Effector CD8-positive, alpha-beta T cell (primary cell): Measurements from ENCODE around the gene NUDT3.
"Not testable (repeated sequence)": the region's sequence is repeated elsewhere in the genome, so short reads cannot be mapped to it uniquely, and the experiment has no call there.

Source experiments
- DNase-seq: peaks from one replicate; lab custom pipeline; 2025; lab: John Stamatoyannopoulos, UW

NUDT3 gene

GRCh38 chr6:34370361-34370760 lies 22.1 kb downstream of the NUDT3 start:
- no peak for DNase-seq

GRCh38 chr6:34369385-34369784 lies 23.1 kb downstream of the NUDT3 start:
- no peak for DNase-seq

- DNase-seq, result no peak
These were observed 25.9 kb downstream of the NUDT3 start for GRCh38 chr6:34366639-34366921.

GRCh38 chr6:34365781-34366638 lies 26.5 kb downstream of the NUDT3 start:
- not testable (repeated sequence) for DNase-seq

- not testable (repeated sequence) for DNase-seq
These were observed 28.8 kb downstream of the NUDT3 start for GRCh38 chr6:34363681-34364075.

GRCh38 chr6:34362909-34363680 lies 29.4 kb downstream of the NUDT3 start:
- no peak for DNase-seq

GRCh38 chr6:34362176-34362575 lies 30.3 kb downstream of the NUDT3 start:
- no peak for DNase-seq

- DNase-seq, result no peak
These were observed 31.9 kb downstream of the NUDT3 start for GRCh38 chr6:34360556-34360955.

- no peak for DNase-seq
These were observed 32.9 kb downstream of the NUDT3 start for GRCh38 chr6:34359418-34360158.

- no peak for DNase-seq
These were observed 34.0 kb downstream of the NUDT3 start for GRCh38 chr6:34358389-34358905.

GRCh38 chr6:34357937-34358336 lies 34.5 kb downstream of the NUDT3 start:
- no peak for DNase-seq

- DNase-seq, result no peak
These were observed 36.6 kb downstream of the NUDT3 start for GRCh38 chr6:34355889-34356288.

- not testable (repeated sequence) for DNase-seq
These were observed 38.2 kb downstream of the NUDT3 start for GRCh38 chr6:34354230-34354629.

- not testable (repeated sequence) for DNase-seq
These were observed 38.9 kb downstream of the NUDT3 start for GRCh38 chr6:34353530-34353929.

GRCh38 chr6:34352305-34352937 lies 40.0 kb downstream of the NUDT3 start:
- no peak for DNase-seq

- DNase-seq, result no peak
These were observed 41.6 kb downstream of the NUDT3 start for GRCh38 chr6:34350934-34351217.

- DNase-seq, result no peak
These were observed 42.1 kb downstream of the NUDT3 start for GRCh38 chr6:34350137-34350933.

- no peak for DNase-seq
These were observed 43.3 kb downstream of the NUDT3 start for GRCh38 chr6:34349211-34349610.

- DNase-seq, result no peak
These were observed 45.2 kb downstream of the NUDT3 start for GRCh38 chr6:34347303-34347702.

GRCh38 chr6:34346175-34347119 lies 46.0 kb downstream of the NUDT3 start:
- DNase-seq, result no peak
